ENCODE data around the gene URGCP.

The URGCP gene

DNA sequence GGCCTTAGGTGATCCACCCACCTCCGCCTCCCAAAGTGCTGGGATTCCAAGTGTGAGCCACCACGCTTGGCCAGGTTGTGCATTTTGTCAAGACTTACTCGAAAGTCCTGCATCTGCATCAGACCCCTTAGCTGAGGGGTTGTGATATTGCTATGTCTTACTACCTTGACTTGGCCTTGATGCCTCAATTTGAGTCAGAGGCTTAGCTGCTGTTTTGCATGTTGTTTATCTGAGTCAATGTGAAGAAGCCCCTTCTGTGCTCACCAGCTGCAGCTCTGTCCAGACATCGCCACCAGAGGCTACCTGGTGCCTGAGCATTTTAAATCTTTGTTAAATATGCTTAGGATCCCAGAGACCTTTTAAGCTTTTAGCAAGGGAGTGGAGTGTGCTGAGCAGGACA, 37.9 kb upstream of the URGCP start:
- in situ Hi-C loops (cut with HindIII; ENCODE audit: low sequenced_read_pairs), result no loop called here
- DNase-seq (ENCODE audit: low read depth, low spot score), result no peak
- no peak overlapping the region for H3K4me3 ChIP-seq (ENCODE audit: low read depth, low read length)
- TF ChIP-seq CTCF (IDR thresholded peaks at IDR 0.05; ENCODE audit: low read depth, low read length), result no peak

- no peak for DNase-seq (ENCODE audit: low read depth, low spot score)
- in situ Hi-C loops (cut with HindIII; ENCODE audit: low sequenced_read_pairs), result no loop called here
- no peak for TF ChIP-seq CTCF (IDR thresholded peaks at IDR 0.05; ENCODE audit: low read depth, low read length)
- H3K4me3 ChIP-seq (ENCODE audit: low read depth, low read length), result no peak overlapping the region
Measured at GRCh38 chr7:43943417-43944187, 37.2 kb upstream of the URGCP start.

DNA sequence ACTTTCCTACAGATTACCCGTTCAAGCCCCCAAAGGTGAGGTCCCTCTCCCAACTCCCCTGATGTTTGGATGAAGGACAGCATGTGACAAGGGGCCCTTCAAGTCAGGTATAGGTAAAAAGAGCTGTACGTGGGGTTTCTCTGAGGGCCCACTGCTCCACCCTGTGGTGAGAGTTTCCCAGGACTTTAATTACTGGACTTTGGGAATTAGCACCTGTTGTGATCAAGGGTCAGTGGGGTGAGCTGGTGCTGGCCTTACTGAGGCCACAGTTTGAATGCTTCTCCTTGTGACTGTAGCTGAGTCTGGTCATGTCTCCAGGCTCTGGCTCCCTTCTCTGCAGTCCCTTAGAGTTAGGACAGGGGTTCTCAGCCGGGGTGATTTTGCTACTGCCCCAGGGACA, 36.6 kb upstream of the URGCP start:
- no peak overlapping the region for H3K4me3 ChIP-seq (ENCODE audit: low read depth, low read length)
- TF ChIP-seq CTCF (IDR thresholded peaks at IDR 0.05; ENCODE audit: low read depth, low read length), result no peak
- in situ Hi-C loops (cut with HindIII; ENCODE audit: low sequenced_read_pairs), result no loop called here
- DNase-seq (ENCODE audit: low read depth, low spot score), result no peak

DNA sequence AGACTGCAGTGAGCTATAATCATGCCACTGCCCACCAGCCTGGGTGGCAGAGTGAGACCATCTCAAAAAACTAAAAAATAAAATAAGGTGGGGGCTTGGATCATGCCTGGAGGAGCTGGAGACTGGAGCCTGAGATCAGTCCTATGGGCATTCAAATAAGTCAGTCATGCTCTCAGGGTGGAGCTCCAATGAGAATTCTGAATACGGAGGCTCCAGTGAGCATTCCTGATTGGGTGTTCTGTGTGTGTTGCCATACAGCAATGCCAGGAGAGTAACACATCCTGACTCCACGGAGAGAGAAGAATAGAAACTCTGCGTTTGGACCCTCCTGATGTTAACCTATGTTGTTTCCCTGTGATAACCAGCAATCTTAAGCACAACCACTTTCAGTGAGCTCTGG, 35.9 kb upstream of the URGCP start:
- in situ Hi-C loops (cut with HindIII; ENCODE audit: low sequenced_read_pairs), result no loop called here
- no peak for TF ChIP-seq CTCF (IDR thresholded peaks at IDR 0.05; ENCODE audit: low read depth, low read length)

GRCh38 chr7:43938892-43939482, 32.6 kb upstream of the URGCP start:
- no peak for TF ChIP-seq CTCF (IDR thresholded peaks at IDR 0.05; ENCODE audit: low read depth, low read length)
- no peak for DNase-seq (ENCODE audit: low read depth, low spot score)
- in situ Hi-C loops (cut with HindIII; ENCODE audit: low sequenced_read_pairs), result no loop called here
- no peak overlapping the region for H3K4me3 ChIP-seq (ENCODE audit: low read depth, low read length)

More for the DNA sequence above, 35.9 kb upstream of the URGCP start:
- no peak overlapping the region for H3K4me3 ChIP-seq (ENCODE audit: low read depth, low read length)
- DNase-seq (ENCODE audit: low read depth, low spot score), result no peak

GRCh38 chr7:43937444-43937843, 31.0 kb upstream of the URGCP start:
- in situ Hi-C loops (cut with HindIII; ENCODE audit: low sequenced_read_pairs), result no loop called here

More at GRCh38 chr7:43937444-43937843, 31.0 kb upstream of the URGCP start:
- no peak for DNase-seq (ENCODE audit: low read depth, low spot score)
- H3K4me3 ChIP-seq (ENCODE audit: low read depth, low read length), result no peak overlapping the region
- TF ChIP-seq CTCF (IDR thresholded peaks at IDR 0.05; ENCODE audit: low read depth, low read length), result no peak
